HG02678 (cell line): ENCODE data around the gene DNAJB8.

Source experiments
- ATAC-seq: cut with Tn5 transposase; IDR thresholded peaks from one replicate; pipeline ENCODE4 v1.9.1; 2021; ENCODE audit warnings: mild to moderate bottlenecking, moderate library complexity; ENCODE audit not compliant: unreplicated experiment

Gene DNAJB8

GRCh38 chr3:128484404-128485281 is 18.0 kb upstream of the DNAJB8 start:
- no peak for ATAC-seq

- ATAC-seq: no peak
Observed at GRCh38 chr3:128483657-128484403, 17.1 kb upstream of the DNAJB8 start.

DNA sequence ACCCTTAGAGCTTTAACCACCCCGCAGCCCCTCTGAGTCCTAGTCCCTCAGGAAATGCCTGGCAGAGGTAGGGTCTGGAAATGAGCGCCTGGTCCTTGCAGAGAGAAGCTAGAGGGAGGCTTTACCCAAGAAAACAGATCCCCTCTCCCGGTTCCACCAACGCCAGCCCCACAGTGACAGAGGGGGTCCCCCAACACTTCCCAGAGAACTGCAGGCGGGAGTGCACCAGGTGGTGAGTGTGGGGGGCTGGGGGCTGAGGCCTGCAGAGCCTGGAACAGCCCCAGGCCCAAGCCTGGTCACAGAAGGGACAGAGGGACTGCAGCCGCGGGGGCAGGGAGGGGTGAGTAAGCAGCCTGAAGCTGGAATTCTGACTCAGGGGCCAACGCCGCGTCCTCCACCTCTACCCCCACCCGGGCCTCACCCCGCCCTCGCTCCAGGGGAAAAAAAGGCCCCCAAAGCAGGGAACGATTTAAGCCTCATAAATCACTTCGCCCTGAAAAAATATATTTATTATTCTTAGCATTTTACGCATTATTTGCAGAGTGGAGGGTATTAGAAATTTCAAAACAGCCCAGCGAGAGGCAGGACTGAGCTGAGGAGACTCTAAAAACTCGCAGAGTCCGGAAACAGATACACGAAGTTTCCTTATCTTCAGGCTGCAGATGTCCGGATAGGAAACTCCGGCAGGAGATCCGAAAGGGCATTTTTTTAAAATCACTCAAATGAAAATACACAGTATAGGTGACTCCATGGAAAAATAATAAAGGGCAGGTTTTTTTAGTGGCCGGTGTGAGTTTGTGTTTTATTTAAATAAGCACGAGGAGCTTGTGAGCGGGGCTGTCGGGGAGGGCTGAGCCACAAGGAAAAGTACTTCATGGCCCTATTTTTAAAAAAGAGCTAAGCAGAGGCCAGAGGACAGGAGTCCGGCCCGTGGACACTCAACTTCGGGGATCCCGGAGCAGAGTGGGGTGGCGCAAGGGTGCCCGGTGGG is 16.3 kb upstream of the DNAJB8 start:
- ATAC-seq: no peak

DNA sequence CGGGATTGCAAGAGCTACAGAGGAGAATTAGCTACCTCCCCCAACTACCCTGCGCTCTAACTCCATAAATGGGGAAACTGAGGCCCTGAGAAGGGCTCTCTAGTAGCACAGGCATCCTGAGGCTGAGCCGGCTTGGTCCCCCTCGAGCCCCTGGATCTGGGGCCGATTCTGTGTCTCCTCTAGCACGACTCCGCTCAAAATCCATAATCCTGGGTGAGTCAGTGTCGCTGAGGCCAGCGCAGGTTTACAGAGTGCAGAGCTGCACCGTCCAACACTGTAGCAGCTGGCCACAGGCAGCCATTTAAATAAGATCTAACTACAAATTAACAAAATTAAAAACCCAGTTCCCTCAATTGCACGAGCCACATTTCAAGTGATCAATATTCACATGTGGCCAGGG is 15.5 kb upstream of the DNAJB8 start:
- ATAC-seq: no peak

DNA sequence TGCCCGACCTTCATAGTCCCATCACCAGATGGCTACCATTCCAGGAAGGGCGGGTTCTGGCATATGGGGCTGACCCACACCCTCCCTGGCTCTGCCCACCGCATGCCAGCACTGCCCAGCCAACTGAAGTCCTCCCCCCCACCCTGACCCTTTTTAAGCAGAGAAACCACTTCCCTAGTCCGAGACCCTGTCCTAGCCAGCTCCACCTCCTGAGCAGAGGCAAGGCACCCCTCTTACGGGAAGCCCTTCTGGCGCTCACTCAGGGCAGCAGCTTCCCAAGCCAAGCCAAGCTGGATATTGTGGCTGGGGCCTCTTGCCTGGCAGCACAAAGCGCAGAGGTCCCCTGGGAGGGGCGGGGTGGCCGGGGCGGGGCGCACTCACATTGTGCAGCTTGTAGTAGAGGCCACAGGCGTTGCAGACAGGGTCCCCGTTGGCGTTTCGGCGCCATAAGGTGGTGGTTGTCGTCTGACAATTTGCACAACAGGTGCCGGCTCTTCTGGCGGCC is 14.8 kb upstream of the DNAJB8 start:
- ATAC-seq: no peak

- ATAC-seq: no peak
Observed at GRCh38 chr3:128480717-128481437, 14.2 kb upstream of the DNAJB8 start.

DNA sequence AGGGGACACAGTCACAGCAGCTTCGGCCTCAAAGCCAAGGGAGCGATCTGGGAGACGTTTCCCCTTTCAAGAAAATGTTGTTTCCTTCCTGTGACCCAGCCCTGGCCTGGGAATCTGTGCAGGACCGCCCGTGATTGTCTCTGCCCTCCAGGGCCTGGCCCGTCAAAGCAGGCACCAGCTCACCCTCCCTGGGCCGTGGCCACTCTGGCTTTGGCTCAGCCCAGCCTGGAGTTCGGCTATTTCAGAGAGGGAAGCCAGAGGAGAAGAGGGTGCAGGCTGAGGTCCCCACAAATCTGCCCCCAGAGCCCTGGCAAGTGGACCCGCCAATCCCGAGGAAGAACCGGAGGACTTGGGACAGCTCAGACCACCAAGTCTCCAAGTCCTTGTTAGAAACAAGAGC is 13.6 kb upstream of the DNAJB8 start:
- ATAC-seq: no peak

DNA sequence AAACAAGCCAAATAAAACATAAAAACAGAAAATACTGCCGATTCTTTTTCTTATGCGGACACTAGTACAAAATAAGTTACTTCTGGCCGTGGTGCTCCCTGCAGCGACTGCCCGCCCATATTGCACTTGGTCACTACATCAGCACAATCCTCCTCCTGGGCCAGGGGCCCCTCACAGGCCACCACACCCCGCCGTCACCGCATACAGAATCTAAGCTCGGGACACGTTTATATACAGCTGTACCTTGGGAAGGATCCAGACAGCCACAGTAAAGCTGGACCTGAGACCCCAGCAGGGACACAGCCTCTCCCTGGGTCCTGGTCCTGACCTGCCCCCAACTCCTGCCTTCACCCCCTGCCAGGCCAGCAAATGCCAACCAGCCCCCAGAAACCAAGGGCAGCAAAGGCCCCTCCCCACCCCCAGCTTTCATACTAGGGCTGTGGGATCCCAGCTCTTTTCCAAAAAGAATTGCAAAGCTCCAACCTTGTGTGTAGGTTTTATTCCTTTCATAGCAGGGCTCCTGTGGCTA is 12.9 kb upstream of the DNAJB8 start:
- ATAC-seq: no peak

- ATAC-seq: no peak
Observed at GRCh38 chr3:128478576-128479506, 12.2 kb upstream of the DNAJB8 start.

DNA sequence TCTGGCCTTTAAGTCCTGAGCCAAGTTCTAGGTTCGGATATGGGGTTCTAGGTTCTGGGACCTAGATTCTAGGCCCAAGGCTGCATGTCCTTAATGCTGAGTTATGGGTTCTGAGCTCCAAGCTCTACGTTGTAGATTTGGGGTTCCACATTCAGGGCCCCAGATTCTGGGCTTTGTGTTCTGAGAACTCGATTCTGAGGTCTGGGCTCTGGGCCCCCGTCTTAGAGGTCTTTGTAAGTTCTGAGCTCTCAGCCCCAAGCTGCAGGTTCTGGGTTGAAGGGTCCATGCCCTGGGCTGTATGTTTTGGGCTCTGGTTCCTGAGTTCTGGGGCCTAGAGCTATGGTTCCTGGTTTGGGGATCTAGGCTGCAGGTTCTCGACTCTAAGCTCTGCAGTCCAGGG is 10.0 kb upstream of the DNAJB8 start:
- ATAC-seq: no peak

DNA sequence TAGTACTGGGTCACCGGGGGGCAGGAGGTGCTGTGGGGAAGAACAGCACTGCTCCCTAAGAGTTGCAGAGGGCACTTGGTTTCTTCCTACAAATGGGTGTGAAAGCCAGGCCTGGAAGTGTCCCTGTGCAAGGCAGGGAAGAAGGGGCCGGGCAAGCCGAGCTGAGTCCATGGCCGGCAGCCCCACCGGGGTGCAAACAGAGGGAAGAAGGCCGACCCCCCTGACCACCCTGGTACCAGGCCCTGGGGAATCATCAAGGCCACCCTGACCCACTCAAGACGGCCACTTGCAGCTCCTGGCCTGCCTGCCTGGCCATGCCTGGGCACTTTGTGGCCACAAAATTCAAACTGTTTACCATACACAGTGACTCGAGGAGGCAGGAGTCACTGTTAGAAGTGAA is 8.7 kb upstream of the DNAJB8 start:
- no peak for ATAC-seq

DNA sequence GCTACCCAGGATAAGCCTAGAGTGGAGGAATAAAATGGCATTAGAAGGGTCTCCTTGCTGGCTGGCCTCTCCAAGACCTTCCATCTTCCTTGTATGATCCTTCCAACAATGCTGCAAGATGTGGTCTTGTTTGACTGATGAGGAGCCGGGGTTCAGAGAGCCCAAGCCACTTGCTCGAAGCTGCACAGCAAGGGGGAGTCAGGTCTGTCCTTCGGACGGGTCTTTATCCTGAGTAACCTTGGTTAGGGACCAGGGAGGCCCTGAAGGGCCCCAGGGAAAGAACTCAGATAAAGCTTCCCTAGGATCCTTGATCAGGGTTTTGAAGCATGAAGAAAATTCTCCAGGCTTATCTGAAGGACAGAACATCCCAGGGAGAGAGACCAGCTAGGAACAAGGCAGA is 7.0 kb upstream of the DNAJB8 start:
- no peak for ATAC-seq

- no peak for ATAC-seq
Observed at GRCh38 chr3:128473180-128473519, 6.5 kb upstream of the DNAJB8 start.

- no peak for ATAC-seq
Observed at GRCh38 chr3:128472449-128473179, 5.9 kb upstream of the DNAJB8 start.

- ATAC-seq: no peak
Observed at GRCh38 chr3:128471720-128472119, 5.0 kb upstream of the DNAJB8 start.

GRCh38 chr3:128471110-128471509 is 4.4 kb upstream of the DNAJB8 start:
- no peak for ATAC-seq

DNA sequence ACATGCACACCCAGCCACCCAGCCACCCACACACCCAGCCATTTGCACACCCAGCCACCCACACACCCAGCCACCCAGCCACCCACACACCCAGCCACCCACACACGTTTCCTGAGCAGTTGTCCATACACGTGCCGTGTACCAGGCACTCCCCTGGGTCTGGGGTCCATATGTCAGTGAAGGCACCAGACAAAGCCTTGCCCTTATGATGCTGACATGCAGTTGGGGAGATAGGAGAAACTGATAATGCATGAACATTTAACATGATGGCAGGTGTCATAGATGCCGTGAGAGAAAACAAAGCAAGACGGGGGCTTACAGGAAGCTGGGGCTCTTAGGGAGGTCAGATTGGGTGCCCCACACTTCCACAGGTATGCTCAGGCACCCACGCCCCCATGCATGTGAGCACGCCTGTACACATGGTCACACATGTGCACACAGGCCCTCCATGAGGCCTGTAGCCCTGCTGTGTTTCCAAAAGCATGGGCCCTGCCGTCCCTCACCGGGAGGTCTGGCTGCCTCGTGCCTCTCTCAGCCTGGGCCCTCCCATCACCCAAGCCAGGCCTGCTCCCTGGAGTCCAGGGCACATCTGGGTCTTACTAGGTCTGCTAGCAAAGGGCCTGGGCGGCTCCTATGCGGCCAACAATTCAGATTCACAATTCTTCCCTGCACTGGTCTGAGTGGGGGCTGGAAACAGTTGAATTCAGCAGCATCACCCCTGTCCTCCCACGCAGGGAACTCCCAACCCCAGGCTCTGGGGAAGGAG is 3.6 kb upstream of the DNAJB8 start:
- ATAC-seq: no peak

GRCh38 chr3:128469556-128469955 is 2.9 kb upstream of the DNAJB8 start:
- ATAC-seq: no peak
